ENCODE results near the gene TBRG4. TPM values are rescaled to one million over a fixed set of nuclear protein-coding genes. Genes with fewer than 3 reads are reported as not detected.

TBRG4 gene
- total and polyA plus RNA-seq, 9 donors, result 28.6 to 67.5 (median 49.9) TPM

- Histone ChIP-seq H3K36me3 (no peaks in the 10 kb centered on the region), H3K4me3 (no peak overlapping the region), H3K9me3 (no peaks in the 10 kb centered on the region), H3K27me3 (no peaks in the 10 kb centered on the region), H3K4me1 (ENCODE audit: insufficient read depth) (peaks cover 6% of the 10 kb centered on the region), H3K27ac (peak overlapping the region in 1 of 2 donors; percentile 90)
- TF ChIP-seq EP300 (IDR thresholded peaks at IDR 0.05) (no peak), POLR2A (IDR thresholded peaks at IDR 0.05) (no peak), CTCF (IDR thresholded peaks at IDR 0.05) (no peak)
- intact Hi-C loops (cut with DNase I), result loop anchor here in 2 of 4 donors (10.0 kb wide), 3 partner anchors 128 to 228 kb away; partner anchors contain the start of gene PURB (in 1 of the 2)
- no peak for DNase-seq
- WGBS, 3 donors, result 38 to 53% (median 52%) methylated on average over 1 of the region's 1 CpG
Observed at GRCh38 chr7:45112648-45113047, 1.2 kb upstream of the TBRG4 start.

DNA sequence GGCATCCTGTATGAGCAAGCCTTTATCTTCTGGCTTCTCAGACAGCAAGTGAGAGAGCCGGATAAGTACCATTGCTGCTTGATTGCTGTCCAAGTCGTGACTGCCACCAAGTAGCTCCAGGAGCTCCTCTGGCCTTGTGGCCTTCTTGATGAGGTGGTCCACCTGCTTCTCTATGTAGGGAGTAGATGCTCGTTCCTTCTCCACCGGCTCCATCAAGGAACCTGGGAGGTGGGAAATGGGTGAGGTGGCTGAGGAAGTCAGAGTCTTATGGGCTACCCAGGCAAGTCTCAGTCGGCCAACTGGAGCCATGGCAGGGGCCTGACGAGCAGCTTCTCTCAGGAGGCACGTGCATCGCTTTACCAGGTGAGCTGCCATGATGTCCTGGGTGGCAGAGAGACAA is 2.6 kb downstream of the TBRG4 start:
- DNase-seq, result peak in 1 of 5 donors; percentile 8
- no peaks in the 10 kb centered on the region for H3K36me3 ChIP-seq
- no peak for TF ChIP-seq EP300 (IDR thresholded peaks at IDR 0.05)
- no peaks in the 10 kb centered on the region for H3K27me3 ChIP-seq
- peaks cover 6% of the 10 kb centered on the region for H3K4me1 ChIP-seq (ENCODE audit: insufficient read depth)
- H3K4me3 ChIP-seq, result no peak overlapping the region
- intact Hi-C loops (cut with DNase I), result loop anchor here in 1 of 4 donors (10.0 kb wide), 1 partner anchor 104 kb away; the partner anchor contains the start of gene CCM2
- 79 to 87% (median 80%) methylated on average over 8 of the region's 8 CpGs for WGBS, 3 donors
- no peak overlapping the region for H3K27ac ChIP-seq
- no peaks in the 10 kb centered on the region for H3K9me3 ChIP-seq

GRCh38 chr7:45107356-45107755 is 4.1 kb downstream of the TBRG4 start:
- DNase-seq, result peak in 1 of 5 donors; percentile 4
- intact Hi-C loops (cut with DNase I), result loop anchor here in 1 of 4 donors (10.0 kb wide), 1 partner anchor 103 kb away; the partner anchor contains the start of gene CCM2
- Histone ChIP-seq H3K4me3 (no peak overlapping the region), H3K9me3 (no peaks in the 10 kb centered on the region), H3K36me3 (no peaks in the 10 kb centered on the region), H3K4me1 (ENCODE audit: insufficient read depth) (peaks cover 6% of the 10 kb centered on the region), H3K27ac (no peak overlapping the region), H3K27me3 (no peaks in the 10 kb centered on the region)
- WGBS, 3 donors, result 74 to 80% (median 79%) methylated on average over 3 of the region's 3 CpGs
- TF ChIP-seq EP300 (IDR thresholded peaks at IDR 0.05), result no peak
- no peak for TF ChIP-seq POLR2A (IDR thresholded peaks at IDR 0.05)
- TF ChIP-seq CTCF (IDR thresholded peaks at IDR 0.05), result no peak

DNA sequence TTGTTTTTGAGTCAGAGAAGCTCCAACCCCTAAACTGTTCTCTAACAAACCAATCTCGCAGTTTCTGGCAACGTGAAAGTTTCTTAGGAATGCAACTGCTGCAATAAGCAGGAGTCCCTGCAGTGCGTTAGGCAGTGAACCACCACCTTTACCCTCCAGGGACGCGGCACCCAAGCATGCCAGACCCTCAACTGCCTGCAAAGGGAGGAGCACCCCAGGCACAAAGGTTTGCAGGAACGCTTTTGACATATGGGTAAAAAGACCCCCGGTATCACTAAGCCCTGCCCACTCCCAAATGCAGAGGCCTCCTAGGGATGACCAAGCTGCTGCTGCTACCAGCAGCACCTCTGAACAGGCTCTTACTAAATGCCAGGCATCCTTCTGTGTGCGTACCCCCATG is 4.7 kb downstream of the TBRG4 start:
- intact Hi-C loops (cut with DNase I), result loop anchor here in 1 of 4 donors (10.0 kb wide), 1 partner anchor 102 kb away; the partner anchor contains the start of gene CCM2
- TF ChIP-seq CTCF (IDR thresholded peaks at IDR 0.05), result no peak
- TF ChIP-seq POLR2A (IDR thresholded peaks at IDR 0.05), result no peak
- TF ChIP-seq EP300 (IDR thresholded peaks at IDR 0.05), result no peak
- H3K36me3 ChIP-seq, result no peaks in the 10 kb centered on the region
- H3K27ac ChIP-seq, result no peak overlapping the region
- no peaks in the 10 kb centered on the region for H3K9me3 ChIP-seq
- no peak overlapping the region for H3K4me3 ChIP-seq
- DNase-seq, result no peak
- WGBS, 3 donors, result 61 to 76% (median 67%) methylated on average over 8 of the region's 8 CpGs
- H3K4me1 ChIP-seq (ENCODE audit: insufficient read depth), result peaks cover 6% of the 10 kb centered on the region
- no peaks in the 10 kb centered on the region for H3K27me3 ChIP-seq

GRCh38 chr7:45105588-45106188 is 5.8 kb downstream of the TBRG4 start:
- WGBS, 3 donors, result 91 to 93% (median 93%) methylated on average over 8 of the region's 8 CpGs
- intact Hi-C loops (cut with DNase I), result loop anchor here in 1 of 4 donors (10.0 kb wide), 1 partner anchor 101 kb away; the partner anchor contains the start of gene CCM2
- DNase-seq, result no peak

More at GRCh38 chr7:45105588-45106188, 5.8 kb downstream of the TBRG4 start:
- no peak overlapping the region for H3K4me3 ChIP-seq
- TF ChIP-seq EP300 (IDR thresholded peaks at IDR 0.05) (no peak), POLR2A (IDR thresholded peaks at IDR 0.05) (no peak), CTCF (IDR thresholded peaks at IDR 0.05) (no peak)
- H3K36me3 ChIP-seq, result no peaks in the 10 kb centered on the region
- H3K9me3 ChIP-seq, result no peaks in the 10 kb centered on the region
- peaks cover 4% of the 10 kb centered on the region for H3K4me1 ChIP-seq (ENCODE audit: insufficient read depth)
- H3K27me3 ChIP-seq, result no peaks in the 10 kb centered on the region
- H3K27ac ChIP-seq, result no peak overlapping the region

Data from ovary (tissue), 9 donors.